ENCODE data around the gene EXOC7.

EXOC7 gene, protein sequence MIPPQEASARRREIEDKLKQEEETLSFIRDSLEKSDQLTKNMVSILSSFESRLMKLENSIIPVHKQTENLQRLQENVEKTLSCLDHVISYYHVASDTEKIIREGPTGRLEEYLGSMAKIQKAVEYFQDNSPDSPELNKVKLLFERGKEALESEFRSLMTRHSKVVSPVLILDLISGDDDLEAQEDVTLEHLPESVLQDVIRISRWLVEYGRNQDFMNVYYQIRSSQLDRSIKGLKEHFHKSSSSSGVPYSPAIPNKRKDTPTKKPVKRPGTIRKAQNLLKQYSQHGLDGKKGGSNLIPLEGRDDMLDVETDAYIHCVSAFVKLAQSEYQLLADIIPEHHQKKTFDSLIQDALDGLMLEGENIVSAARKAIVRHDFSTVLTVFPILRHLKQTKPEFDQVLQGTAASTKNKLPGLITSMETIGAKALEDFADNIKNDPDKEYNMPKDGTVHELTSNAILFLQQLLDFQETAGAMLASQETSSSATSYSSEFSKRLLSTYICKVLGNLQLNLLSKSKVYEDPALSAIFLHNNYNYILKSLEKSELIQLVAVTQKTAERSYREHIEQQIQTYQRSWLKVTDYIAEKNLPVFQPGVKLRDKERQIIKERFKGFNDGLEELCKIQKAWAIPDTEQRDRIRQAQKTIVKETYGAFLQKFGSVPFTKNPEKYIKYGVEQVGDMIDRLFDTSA

DNA sequence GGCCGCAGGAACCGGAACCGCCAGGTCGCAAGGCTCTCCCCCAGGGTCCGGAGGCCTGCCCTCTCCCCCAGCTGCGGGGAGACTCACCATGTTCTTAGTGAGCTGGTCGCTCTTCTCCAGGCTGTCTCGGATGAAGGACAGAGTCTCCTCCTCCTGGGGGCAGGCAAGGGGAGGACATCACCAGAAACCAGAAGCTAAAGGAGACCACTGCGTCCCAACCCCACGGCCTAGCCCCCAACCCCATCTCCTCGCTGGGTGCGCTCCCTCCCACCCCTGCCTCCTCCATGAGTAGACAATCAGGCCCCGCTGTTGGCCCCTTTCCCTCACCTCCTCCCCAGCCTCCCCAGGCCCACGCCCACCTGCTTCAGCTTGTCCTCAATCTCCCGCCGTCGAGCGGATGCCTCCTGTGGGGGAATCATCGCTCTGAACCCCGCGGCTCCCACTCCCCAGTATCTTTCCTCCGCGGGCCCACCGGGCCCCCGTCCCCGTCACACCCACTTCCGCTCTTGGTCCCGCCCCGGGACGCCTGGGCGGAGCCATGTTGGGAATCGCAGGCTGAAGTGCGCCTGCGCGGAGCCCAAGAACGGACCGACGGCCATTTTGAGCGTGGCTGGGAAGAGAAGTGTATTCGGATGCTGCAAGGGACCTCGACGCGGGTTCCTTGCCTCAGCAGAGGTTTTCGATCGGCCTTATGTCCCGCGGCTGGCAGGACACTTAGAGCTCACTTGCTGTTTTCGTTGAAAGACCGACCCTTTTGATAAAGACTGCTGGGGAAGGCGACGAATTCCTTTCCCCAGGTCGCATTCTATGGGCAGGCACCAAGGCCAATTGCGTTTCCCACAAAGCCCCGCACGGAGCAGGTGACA is at the start of gene EXOC7:
Gene EXOC7 (minus strand): TSS at position 514 of the 866 bp plus-strand sequence. CDS start 95 bp downstream, at position 419.
- DNase-seq (ENCODE audit: low read depth): peak; percentile 85

DNA sequence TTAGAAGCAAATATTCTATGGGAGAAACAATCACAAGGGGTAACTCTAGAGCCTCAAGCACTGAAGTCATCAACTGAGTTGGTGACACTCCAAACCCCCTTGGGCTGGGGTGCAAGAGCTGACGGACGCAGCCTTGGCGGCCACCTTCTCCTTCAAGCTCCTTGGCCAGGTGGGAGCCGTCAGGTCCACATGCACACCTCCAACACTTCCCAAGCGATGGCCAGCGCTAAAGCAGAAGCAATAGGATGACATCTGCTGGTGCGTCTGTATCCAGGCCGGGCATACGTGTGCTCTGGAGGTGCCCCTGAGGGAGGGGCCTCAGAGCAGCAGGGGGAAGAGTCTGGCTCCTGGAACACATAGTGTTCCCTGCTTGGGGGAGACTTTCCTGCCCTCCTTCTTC is 49.6 kb upstream of the EXOC7 start:
- DNase-seq (ENCODE audit: low read depth): no peak

DNA sequence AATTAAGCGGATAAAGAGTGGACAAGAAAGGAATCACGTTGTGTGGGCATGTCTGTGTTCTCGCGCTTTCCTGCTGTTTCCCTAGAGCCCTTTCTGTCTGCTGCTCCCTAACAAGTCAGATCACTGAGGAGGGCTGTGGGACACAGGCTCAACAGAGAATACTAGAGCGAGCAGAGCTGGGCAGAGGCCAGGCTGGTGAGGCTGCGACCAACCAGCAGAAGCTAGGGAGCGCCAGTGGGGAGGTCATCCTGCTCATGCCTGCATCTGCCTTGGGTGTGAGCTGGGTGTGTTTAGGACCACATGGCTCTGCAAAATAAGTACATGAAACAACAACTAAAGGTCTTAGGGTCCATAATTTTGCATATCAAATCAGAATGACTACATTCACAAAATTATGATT is 49.0 kb upstream of the EXOC7 start:
- DNase-seq (ENCODE audit: low read depth): no peak

DNA sequence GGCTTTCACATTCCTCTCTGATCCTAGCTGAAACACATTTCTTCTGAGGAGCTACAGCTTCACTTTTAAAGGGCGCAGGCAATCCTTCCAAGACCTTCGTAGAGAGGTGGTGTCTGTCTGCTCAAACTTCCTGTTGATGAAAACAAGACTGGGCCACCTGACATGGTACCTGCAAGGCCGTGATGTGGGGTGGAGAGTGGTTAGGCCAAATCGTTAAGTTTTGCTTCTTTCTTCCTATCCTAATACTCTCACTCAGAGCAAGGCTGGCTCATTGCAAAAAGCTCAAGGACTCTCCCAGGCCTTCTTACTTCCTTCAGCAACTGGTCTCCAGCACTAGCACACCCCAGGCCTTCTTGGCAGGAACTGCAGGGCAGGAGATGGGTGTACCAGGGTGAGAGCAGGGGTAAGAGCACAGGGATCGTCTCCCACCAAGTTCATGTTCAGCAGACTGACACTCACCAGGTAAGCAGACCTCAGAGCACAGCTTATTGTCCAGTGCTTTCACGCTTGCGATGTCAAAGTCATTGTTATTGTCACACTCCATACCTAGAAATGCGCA is 48.4 kb upstream of the EXOC7 start:
- DNase-seq (ENCODE audit: low read depth): no peak

DNA sequence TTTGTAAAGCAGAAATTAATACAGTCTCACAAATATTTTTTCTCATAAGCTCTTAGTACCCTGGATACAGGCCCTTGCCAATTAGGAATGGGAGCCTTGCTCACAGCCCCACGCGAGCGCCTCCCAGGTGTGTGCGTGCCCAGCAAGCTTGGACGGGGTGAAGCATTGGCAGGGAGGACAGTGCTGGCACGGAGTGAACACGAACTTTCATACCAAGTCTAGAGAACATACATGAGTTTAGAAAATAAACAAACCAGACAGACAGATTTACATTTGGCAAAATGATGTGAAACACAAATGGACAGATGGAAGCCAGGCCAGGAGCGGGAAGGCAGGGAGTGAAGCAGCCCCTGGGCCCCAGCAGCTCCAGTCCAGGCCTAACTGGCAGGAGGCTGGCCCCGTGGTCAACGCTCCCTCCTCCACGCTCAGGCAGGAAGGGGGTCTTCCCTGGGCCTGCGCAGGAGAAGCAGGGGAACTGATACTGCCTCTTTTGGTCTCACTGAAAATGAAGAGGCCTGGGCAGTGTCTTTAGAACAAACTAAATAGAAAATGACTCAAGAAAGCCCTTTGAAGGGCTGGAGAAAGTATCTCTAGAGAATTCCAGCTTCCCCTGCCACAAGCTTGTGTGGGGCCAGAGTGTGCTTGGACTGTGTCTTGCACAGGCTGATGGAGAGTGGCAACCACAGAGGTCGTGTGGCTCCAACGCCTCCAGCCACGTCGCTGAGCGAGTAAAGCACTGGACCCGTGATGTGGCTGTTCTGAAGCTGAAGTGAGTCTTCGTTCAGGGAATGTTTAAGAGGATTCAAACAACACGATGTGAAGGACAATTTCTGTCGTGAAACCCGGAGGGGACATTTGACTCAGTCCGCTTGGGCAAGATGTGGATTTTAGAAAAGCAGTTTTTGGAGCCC is 47.4 kb upstream of the EXOC7 start:
- DNase-seq (ENCODE audit: low read depth): no peak

DNA sequence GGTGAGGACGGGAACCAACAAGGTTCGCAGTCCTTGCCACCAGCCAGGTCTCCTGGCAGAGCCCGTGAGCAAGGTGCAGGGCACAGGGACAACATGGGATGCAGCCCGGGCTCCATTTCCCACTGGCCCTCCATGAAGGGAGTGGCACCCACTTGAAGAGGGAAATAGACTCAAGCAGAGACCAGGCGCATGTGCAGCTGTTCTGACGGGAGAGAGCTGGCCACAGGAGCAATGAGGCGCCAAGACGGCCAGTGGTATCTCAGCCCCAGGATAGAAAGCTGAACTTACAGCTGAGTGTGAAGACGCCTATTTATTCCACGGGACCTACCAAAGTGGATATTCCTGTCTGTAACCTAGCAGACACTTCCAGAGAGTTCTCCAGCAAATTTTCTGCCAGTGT is 45.6 kb upstream of the EXOC7 start:
- DNase-seq (ENCODE audit: low read depth): no peak

DNA sequence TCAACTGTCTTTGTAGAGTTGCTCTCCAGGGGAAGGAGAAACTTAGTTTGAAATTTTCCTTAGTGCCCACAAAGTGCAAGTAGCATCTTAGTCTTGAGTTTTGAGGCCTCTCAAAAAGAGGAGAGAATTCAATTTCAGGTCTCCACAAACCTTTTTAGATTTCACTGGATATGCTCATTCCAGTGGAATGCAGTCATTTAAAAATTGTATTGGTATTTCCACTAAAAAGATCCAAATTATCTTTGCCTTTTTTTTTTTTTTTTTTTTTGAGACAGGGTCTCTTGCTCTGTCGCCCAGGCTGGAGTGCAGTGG is 44.4 kb upstream of the EXOC7 start:
- DNase-seq (ENCODE audit: low read depth): no peak

DNA sequence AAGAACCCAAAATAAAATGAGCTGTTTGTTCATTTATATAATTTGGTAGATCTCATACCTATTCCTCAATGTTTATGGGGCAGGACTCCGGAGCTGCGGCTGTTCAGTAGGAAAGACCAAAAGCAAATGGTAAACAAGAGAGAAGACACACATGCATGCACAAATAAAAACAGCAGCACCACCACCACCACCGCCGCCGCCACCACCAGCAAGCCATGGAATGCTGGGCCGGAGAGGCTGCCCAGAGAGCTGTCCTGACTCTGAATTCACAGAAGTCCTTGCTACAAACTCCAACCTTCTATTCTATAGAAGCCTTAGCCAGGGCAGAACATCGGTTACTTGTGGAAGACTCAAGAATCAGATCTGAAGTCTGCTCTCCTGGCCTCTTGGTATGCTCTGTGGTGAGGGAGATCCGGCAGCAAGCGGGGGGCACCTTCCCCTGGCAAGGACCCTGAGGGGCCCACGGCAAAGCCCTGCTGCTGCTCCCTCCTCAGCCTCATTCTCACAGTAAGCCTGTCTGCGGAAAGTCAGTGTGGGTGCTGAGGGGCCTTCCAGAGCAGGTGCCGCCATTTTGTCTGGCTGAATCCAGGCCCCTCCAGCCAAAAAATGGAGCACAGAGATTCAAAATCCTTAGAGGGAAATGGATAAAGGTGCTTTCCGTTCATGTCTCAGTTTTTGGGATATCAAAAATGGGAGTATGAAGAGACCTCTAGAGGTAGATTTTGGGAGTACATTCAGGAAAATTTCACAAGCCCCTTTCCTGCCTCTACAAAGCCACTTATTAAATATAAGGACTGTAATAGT is 43.8 kb upstream of the EXOC7 start:
- no peak for DNase-seq (ENCODE audit: low read depth)

DNA sequence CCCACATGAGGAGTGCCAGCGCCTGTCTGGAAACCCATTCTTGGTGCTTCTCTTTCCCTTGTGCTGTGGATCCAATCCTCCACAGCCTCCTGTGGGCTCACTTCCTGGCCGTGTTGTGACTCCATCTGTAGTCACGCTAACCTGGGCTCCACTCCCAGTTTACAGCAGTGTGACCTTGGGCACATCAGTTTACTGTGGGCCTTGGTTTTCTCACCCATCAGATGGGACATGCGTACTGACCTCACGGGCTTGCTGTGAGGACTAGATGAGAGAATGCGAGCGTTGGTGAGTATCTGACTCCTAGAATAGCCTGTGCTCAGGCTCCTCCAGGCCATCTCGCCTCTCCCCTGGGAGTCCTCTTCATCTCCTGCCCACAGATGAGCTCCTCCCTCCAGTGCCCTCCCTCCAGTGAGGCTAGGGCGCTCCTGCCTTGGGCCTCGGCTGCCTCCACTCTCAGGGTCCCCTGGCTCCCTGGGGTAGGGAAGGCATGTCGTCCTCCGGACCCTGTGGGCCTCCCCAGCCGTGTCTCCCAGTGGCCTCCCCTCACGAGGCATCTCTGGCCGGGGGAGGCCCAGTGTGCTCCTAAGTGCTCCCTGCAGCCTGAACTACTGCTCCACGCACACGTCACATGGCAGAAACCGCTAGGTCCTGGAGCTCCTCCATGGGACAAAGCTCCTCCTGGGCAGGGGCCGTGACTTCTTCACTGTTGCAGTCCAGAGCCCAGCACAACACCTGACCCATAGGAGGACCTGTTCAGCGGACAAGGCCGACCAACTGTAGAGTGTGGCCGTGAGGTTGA is 42.7 kb upstream of the EXOC7 start:
- no peak for DNase-seq (ENCODE audit: low read depth)

DNA sequence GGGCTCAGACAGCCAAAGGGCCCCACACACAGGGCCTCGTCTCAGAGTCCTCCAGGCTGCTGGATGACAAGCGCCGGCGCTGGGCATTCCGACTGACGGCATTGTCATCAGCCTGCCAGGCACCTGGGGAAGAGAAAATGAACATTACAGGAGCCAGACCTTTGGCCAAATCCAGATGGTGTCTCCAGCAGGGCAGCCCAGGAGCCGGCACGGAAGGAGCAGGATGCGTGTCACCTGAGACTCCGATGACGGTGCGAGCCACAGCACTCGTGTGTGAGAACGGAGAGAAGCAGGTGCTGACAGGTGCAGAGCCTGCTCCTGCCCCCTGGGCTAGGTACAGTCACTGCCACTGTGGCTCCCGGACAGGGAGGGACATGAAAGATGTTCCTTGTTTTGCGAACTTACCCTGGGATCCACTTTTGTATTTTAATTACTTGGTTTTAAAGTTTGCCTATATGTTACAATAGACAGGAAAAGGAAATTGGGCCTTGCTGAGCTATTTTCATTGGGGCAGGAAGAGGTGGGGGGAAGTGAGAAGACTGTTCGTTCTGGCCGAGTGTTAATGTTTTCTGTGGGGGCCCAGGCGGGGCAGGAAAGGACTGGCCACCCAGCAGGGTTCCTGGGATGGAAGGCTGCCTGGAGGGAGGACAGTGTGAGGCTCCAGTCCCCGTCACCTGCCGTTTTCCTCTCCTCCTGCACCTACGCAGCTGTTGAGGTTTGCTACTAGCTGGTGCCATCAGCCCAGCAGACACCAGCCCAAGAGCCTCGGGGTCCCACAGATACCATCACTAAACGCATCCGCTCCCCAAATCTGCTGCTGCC is 41.9 kb upstream of the EXOC7 start:
- DNase-seq (ENCODE audit: low read depth): no peak

DNA sequence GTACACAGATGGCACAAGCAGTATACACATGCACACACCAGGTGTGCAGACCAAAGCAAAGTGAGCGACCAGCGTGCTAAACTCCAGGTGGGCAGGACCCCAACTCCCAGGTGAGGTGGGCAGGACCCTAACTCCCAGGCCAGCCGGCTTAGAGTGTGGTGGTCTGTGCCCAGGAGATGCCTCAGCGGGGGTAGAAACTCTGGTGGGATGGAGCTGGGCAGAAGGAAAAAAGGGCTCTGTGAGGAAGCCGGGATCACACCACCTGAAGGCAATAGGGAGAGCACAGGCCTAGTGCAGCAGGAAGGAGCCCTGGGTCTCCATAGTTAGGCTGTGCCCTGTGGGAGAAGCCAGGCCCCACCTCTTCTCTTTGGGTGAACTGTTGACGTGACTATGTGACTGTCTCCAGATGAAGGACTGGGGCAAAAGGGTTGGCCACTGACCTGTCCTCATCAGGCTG is 39.0 kb upstream of the EXOC7 start:
- DNase-seq (ENCODE audit: low read depth): no peak

DNA sequence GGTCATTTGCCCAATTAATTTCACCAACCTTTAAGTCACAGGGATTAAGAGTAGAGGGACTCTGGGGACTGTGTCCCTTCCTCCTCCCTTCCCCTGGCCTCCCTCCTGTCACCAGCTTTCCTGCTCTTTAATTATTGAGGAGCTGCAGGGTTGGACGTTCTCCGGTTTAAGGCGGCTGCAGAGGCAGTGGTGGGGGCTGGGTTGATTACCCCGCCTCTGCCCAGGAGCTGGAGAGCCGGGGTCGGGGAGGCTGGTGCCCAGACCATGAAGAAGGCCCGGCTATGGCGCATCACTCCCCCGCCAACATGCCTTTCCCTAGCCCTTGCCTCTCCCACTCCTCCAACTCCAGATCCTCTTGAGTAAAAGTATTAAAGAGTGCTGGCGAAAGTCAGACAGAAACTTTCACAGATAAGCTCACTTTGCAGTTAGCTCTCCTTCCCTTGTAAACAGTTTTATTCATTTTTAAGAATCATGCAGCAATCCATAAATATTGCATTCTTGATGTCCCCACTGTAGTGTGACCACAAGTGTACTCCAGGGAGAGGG is 38.5 kb upstream of the EXOC7 start:
- no peak for DNase-seq (ENCODE audit: low read depth)

DNA sequence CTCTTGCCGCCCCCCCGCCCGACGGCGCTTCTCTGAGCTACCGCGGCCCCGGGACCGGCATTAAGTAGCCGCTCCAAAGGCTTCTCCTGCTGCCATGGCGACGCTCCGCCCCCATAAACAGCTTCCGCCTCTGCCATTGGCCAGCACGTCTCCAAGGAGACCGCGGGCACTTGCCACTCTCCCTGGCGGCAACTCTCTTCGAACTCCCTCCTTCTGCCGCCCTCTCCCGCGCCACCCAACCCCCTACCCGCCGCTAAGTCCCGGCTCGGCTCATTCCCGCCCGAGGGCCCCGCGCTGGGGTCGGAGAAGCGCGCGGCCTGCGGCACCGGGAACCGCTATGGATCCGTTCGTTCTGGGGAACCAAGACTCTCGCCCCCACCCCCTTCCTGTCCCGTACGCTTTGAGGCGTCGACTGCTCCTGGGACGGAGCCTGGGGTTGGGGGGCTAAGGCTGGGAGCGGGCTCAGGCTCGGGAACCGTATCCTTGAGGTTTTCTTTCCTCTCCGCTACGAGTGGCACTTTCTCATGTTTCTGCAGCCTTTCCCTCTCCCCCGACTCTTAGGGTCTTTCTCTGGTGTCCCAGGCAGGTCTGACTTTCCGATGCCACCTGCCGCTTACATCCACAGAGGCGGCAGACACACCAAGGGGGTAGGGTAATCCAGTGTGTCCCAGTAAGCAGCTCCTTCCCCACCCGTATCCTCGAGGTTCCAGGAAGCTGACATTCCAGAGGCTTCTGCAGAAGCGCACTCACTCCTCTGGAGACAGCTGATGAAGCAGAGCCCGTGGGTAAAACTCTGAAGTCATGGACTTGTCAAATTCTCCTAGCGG is 37.8 kb upstream of the EXOC7 start, which contains the start of gene FOXJ1:
Gene FOXJ1 (minus strand): TSS at position 34 of the 827 bp plus-strand sequence. CDS start 850 bp downstream, outside the sequence.
- peak; percentile 83 for DNase-seq (ENCODE audit: low read depth)

DNA sequence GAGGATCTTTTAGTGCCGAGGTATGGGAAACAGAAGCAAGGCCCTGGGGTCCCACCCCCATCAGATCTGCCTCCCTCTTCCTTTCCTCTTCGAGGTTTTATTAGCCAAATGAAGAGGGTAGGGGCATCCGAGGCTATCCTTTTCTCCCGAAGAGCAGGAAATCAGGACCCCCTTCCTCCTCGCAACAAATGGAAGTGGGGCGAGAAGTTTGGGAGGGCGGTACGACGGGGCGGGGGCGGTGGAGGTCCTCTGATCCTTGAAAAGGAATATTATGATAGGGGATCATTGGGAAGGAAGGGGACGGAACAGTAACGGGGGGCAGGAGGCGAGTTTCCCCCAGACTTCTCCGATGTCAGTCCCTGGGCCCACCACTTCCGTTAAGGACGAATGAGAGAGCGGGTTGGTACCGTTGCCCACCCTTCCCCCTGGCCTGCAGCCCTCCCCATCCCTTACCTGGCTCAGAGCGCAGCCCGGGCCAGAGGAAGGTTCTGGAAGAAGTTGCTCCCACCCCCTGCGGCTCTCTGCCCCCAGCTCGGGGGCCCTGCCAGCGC is 37.1 kb upstream of the EXOC7 start:
- DNase-seq (ENCODE audit: low read depth): no peak

DNA sequence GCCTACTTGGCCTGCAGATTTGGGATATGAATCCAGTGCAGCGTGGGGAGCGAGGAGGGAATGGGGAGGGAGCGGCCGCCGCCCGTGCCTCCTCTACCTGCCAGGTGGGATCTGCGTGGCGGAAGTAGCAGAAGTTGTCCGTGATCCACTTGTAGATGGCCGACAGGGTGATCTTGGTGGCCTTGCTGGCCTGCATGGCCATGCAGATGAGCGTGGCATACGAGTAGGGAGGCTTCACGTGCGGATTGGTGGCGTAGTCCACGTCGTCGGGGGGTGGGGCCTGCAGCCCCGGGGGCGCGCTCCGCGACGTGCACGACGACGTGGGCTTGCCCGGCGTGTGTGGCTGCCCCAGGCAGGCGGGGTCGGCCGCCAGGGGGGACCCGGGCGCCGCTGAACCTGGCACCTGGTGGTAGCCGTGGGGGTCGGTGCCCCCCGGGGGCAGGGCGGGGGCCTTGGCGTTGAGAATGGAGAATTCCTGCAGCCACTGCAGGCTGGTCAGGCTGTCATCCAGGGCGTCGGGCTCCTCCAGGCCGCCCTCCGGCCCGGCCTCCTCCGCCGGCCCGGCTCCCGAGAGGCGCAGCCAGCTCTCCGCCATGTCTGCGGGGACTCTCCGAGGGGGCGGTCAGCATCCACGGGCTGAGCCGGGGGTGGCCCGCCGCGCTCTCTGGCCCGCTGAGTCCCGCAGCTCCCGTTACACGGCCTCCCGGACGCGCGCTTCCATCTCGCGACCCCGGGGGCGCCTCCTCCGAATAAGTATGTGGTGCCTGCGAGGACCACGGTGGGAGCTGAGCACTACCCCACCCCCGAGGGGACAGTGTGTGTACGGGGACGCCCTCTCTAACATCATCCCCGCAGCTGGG is 36.4 kb upstream of the EXOC7 start:
- peak; percentile 47 for DNase-seq (ENCODE audit: low read depth)

Data from stimulated activated CD8-positive, alpha-beta memory T cell treated with anti-CD3 and anti-CD28 coated beads, Interleukin-4, amount 100 ng/mL, for 24 hours (primary cell).